Activated CD4-positive, CD25-positive, alpha-beta regulatory T cell (primary cell): ENCODE data around the gene HDAC2.
"Not testable (repeated sequence)": the region's sequence is repeated elsewhere in the genome, so short reads cannot be mapped to it uniquely, and the experiment has no call there.

Source experiments
- DNase-seq, 4 experiments: peaks; one replicate each; lab custom pipeline; 2025; lab: John Stamatoyannopoulos, UW

HDAC2 gene

DNA sequence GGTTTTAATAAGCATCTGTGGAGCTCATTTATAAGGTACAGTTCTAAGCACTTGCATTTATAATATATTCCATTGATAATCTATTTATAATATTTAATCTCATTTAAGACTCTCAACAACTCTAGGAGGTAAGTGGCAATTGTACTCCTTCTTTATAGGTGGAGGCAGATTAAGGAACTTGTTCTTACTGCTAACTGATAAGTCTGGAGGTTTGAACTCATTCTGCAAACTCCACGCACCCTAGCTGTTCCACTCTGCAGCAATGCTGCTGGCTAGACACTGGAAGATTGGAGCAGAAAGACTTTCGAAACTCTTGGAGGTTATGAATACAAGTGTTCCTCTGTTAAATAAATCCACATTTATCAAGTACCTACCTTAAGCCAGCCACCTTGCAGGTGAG, 793 bp upstream of the HDAC2 start:
- DNase-seq, result no peak

DNA sequence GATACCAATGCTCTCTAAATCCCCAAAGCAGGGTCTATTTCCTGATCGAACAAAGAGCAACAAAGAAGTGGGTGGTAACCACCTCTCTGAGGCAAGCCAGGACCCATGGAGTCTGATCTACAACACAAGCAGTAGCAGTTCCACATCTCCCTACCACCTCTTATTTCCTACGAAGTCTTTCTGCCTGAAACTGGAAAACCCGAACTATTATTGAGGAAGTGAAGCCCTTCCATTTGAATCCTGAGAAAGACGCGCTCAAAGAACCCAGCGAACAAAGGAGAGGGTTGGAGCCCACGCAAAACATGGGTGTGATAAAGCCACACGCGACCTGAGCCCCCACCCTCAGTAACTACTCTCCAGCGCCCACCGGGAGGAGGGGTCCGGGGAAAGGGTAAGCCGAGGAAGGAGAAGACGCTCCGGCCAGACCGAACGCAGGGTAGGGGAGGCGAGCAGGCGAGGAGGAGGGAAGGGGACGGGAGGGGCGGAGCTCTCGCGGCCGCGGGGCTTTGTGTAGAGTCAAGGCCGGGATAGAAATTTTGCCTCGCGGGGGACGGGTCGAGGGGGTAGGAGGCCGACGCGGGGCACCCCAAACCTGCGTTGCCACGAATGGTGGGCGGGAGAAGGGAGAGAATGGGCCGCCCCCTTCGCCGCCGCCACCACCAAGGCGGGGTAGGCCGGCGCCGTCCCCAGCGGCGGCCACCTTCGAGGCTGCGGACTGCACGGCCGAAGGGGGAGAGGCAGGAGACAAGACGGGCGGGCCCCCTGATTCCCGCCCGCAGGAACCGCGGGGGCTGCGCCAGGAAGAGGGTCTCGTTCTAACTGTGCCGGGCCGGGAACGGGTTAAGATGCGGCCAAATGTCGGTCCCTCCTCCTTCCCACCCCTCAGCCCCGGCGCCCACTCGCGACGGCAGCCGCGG, 802 bp downstream of the HDAC2 start:
- DNase-seq, result peak in 3 of 4 experiments; percentile 7 to 32 (median 16)

DNA sequence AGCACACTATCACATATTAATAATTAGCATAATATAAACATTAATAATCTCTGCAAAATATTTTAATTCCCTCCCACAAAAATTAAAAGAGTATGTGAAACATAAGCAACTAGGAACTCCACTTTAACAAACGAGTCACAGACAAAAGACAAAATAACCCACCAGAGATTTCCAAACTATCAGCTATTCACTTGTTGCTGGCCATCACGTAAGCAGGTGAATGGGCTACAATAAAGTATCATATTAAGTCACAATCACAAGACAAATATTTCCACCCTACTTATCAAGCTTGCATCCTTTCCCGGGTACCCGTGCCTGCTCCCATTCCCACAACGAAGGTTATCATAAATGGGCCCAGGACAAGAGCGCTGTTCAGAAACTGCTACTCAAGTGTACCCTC, 2.5 kb downstream of the HDAC2 start:
- DNase-seq, result no peak

DNA sequence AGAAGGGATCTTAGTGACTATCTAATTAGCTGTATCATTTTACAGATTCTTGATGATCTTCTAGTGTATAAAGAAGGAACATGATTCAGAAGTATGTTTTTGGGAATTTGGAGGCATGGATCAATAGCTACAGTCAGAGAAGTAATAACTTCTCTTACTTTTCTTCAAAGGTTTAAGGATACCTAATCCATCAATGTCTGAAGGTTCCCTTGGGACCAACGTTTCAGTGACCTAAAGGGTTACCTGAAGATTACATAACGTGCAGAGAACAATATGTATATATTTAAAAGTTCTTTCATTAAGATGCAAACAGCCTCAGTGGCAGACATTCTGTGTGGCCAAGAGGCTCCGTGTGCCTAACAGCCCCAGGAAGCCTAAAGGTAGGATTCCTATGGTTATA, 3.2 kb downstream of the HDAC2 start:
- no peak for DNase-seq

DNA sequence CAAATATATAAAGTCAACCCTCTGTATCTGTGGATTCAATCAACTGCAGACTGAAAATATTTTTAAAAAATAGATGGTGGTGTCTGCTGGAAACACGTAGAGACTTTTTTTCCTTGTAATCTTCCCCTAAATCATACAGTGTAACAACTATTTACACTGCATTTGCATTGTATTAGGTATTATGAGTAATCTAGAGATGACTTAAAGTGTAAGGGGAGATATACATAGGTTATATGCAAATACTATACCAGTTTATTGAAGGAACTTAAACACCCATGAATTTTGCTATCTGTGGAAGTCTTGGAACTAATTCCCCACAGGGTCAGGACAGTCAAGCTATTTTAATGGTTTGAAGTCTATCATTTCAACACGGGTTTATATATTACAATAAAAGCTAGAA, 10.2 kb downstream of the HDAC2 start:
- DNase-seq, result no peak

DNA sequence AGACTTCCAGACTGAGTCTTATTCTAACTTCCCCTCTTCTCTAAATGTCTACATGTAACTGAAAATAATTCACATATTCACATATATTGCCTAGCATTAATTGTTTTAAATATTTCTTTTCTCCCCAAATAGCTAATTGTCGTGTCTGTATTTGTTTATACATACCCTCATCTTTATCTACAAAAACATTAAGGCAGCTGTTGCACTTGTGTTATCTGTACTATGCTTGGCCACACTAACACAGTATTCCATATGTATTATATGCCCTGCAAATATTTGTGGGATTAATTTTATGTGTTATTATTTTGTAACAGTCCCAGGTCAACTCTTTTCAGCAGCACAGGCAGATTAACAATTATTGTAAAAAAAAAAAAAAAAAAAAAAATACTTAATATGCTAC, 11.7 kb downstream of the HDAC2 start:
- no peak for DNase-seq

DNA sequence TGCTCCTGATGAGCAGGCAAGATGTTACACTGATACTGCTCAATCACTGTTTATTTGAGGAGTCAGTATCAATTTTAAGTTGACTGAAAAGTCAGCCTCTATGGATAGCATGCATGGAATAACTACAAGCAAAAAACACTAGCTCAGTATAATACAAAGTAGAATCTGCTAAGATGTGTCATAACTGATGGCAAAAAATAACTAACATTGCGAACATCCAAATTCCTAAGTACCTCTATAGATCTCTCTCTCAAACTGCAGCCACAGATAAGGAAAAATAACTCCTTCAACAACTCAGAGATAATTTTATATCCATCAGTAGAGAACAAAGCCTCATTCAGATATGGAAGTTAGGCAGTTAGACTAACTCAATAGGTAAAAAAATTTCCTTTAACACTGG, 16.3 kb downstream of the HDAC2 start:
- no peak for DNase-seq

DNA sequence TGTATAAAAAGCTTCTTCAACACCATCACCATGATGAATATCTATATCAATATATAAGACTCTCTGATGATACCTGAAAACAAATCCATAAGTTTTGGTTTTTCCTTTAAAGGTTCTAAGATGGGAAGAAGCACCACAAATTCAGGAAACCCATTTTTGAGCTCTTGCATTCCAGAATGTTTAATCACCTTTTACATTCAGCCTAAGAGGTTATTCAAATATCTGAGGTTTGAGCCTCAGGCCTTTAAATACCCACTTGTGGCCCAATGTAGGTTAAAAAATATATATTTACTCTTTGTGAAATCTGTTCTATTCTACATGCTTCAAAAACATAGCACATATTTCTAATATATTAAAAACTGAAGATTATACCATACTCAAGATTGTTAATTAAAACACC, 17.6 kb downstream of the HDAC2 start:
- no peak for DNase-seq

DNA sequence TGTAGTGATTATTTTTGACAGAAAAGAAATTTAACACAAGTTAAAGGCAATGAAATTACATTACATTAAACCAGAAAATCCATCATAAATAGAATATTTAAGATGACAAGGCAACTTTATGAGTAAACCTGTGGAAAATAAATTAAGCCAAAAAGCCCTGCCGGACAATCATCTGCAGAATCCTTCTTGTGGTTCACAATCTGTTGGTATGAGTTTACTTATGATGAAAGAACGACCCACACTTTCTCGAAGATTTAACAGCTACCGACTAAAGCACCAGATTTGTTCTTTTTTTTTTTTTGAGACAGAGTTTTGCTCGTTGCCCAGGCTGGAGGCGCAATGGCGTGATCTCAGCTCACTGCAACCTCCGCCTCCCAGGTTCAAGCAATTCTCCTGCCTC, 21.4 kb downstream of the HDAC2 start:
- DNase-seq, result no peak

DNA sequence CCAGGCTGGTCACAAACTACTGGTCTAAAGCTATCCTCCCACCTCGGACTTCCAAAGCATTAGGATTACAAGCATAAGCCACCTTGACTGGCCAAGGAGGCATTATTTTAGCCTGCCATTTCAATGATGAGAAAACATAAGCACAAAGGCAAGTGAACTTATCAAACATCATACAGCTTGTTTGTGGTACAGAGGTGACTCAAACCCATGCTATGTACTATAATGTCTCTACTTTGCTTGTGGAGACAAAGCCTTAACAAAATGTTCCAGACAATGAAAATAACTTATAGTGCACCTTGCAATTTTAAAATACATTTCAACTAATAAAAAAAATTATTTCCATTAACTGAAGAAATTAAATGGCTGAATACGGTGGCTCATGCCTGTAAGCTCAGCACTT, 26.2 kb downstream of the HDAC2 start:
- no peak for DNase-seq

DNA sequence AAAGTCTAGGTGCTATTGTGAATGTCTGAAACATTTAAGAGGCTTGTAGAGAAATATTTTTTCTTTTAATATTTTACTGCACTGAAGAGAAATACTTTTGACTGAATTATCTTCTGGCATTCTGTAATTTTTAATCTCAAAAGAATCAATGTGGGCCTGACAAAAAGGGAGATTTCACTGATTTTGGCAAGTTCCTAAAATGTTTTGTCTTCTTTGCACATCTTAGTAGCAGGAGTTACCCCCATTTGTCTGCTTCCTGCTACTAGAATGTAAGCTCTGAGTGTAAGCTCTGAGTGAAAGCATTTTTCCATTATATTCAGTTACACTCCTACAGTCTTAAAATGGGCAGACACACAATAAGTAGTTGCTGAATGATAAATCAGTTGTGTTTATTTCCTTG, 31.1 kb downstream of the HDAC2 start:
- no peak for DNase-seq

DNA sequence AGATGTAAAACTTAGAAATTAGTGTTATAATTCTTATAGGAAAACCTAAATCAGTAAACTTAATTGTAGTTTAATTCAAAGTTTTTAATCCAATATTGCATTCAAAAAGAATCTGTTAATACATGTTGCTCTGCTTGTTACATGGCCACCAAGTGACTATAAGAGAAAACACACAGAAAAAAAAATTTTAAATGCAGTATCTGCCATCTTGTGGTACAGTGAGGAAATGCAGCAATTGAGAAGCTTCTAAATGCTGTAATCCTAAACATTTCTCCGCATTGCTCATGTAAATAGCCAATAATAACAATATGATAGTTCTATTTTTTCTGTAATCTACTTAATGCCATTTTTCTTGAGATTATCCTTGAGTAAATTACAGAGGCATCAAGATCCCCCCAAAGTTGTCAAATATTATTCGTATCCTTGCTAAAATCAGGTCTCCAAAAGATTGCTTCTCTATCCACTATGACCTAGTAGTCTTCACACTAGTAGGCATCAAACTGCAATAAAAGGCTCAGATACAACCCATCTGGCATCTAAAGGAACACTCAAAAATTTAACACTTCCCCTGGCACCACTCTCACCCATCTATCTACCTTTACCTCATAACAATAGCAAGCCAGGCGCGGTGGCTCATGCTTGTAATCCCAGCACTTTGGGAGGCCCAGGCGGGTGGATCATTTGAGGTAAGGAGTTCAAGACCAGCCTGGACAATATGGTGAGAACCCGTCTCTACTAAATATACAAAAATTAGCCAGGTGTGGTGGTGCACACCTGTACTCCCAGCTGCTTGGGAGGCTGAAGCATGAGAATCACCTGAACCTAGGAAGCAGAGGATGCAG, 34.6 kb downstream of the HDAC2 start:
- no peak for DNase-seq

DNA sequence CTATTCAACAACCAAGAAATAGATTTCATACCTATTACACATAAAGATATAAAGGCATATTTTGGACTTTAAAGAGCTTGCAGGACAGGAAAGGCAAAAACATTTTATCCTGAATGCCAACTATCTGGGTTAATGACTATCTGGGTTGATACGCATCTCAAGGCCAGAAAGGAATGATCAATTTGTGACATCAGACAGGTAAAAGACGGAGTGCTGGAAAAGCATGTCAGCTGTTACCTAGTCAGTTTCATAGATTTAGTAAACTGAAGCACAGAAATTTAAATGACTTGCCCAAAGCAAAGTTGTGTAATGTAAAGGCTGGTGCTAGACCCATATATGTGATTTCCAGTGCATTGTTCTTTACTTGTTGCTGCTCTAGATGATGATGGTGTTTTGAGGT, 36.8 kb downstream of the HDAC2 start:
- no peak for DNase-seq

DNA sequence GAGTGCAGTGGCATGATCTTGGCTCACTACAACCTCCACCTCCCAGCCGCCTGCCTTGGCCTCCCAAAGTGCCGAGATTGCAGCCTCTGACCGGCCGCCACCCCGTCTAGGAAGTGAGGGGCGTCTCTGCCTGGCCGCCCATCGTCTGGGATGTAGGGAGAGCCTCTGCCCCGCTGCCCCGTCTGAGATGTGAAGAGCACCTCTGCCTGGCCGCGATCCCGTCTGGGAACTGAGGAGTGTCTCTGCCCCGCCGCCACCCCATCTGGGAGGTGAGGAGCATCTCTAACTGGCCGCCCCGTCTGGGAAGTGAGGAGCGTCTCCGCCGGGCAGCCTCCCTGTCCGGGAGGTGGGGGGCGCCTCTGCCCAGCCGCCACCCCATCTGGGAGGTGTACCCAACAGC, 39.0 kb downstream of the HDAC2 start:
- DNase-seq, result not testable (repeated sequence)

DNA sequence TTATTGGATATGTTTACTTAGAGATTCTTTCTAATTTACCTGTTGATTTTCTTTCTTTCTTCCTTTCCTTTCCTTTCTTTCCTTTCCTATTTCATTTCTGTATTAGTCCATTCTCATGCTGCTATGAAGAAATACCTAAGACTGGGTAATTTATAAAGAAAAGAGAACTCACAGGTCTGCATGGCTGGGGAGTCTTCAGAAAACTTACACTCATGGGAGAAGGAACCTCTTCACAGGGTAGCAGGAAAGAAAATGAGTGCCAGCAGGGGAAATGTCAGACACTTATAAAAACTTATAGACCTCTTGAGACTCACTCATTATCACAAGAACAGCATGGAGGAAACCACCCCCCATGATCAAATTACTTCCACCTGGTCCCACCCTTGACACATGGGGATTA, 40.8 kb downstream of the HDAC2 start:
- no peak for DNase-seq

DNA sequence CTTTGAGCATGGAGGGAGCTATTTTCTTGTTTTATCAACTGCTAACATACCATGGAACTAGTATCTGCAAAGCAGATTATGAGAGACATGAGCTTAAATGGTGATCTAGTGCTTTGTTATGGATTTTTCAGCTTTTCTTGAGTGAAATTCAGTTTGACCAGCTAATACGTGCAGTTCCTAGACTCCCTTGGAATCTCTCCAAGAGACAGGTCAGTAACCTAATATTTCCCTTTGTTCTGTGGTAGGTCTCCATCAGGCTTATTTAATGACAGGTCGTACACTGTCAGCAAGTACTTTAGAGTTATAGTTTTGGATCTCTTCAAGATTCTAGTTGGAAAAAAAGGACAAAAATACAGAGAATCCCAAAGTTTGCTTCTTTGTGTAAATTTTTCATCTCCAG, 43.9 kb downstream of the HDAC2 start:
- DNase-seq, result no peak

DNA sequence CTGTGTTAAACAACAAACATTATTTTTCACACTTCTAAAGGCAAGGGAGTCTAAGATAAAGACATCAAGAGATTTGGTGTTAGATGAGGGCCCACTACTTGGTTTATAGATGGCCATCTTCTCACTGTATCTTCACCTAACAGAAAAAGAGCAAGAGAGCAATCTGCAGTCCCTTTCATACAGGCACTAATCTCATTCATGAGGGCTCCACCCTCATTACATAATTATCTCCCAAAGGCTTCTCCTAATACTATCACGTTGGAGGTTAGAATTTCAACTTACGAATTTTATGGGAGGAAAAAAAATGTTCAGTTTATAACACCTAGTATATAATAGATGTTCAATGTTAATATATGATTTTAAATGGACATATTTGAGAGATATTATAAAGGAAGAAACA, 45.6 kb downstream of the HDAC2 start:
- no peak for DNase-seq

DNA sequence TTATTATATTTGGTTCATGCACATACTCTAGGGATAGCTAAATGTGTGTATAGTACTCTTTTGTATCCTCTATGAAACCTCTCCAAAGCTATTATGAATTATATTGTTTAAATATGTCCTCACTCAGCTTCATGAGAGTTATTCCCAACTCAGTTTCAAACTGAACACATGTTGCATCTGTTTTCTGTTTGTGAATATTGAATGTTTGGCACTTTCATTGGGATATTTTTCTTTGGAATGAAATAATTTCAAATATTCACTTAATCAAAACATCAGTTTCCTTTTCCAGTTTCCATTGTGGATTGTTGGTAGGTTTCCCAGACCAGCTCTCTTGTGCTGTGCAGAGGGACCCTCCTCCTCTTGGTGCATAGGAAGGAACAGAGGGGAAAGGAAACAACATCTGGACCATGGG, 46.6 kb downstream of the HDAC2 start:
- DNase-seq, result no peak

DNA sequence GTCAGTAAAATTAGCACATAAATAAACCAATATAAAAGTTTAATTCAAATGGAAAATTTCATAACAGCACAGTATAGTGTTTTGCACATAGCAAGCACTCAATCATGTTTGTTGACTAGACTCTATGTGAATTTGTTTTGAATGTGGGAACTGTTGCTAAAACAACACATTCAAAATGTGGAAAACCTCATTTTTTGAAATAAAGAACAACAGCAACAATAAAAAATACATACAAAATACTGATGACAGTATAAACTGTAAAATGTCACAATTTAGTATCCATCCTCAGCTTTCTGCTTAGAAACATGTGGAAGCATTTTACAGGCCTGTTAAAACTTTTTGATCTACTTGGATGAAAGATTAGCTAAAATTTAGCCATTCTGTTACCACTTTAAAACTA, 47.4 kb downstream of the HDAC2 start:
- no peak for DNase-seq

DNA sequence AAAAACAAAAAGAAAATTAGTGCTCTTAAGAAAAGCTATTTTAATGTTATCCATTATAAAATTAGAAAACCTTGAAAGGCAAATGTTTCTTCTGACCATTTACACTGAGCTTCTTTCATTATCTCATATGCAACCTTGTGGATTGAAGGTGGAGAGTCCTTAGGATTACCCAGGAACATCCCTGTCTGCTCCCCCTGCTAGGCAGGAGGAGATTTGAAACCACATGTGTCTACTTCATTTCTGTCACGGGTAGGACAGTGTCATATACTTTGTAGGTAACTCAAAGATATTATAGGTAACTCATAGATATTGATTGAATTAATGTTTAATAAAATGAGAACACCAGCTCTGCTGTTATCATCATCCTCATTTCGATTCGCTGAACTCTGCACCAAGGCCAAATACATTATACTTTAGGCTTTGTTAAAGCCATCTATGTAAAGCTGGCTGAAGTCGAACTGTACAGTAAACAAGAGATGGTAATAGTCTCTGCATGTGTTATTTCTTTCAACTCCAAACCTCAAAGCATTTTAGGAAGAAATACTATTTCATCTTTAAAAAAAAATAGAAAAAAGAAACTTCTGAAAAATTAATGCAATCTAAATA, 49.5 kb downstream of the HDAC2 start:
- no peak for DNase-seq

DNA sequence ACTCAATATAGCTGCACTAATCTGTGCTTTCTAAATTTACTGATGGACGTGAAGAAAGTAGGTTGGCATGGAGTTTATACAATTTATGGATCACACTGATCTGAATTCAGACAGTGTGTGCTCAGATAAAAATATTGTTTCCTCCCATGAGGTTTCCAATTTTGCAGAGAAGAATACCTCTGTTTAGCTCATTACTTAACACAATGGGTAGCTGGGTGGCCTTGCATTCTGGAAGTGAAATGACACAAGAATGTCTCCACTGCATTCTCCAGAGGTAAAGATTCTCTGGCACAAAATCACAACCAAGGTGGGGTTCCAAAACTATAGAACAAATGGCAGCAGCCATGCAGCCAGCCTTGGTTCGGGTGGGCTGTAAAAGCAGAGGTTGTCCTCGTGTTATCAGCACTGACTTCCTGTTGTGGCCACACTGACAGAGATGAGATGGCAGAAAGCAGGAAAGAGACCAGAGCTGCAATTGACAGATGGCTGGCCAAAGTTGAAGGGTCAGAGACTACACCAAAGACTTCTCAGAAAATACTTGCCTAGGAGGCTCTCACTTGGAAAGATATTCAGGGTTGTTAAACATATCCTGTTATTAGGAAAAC, 50.2 kb downstream of the HDAC2 start:
- DNase-seq, result no peak

DNA sequence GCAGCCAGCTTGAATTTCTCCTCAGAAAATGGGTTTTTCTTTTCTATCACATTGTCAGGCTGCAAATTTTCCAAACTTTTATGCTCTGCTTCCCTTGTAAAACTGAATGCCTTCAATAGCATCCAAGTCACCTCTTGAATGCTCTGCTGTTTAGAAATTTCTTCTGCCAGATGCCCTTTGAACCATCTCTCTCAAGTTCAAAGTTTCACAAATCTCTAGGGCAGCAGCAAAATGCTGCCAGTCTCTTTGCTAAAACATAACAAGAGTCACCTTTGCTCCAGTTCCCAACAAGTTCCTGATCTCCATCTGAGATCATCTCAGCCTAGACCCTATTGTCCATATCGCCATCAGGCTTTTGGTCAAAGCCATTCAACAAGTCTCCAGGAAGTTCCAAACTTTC, 60.7 kb downstream of the HDAC2 start:
- not testable (repeated sequence) for DNase-seq
